Activated B cell treated with CpG ODN at 0.5 μM for 24 hours (primary cell): ENCODE measurements around the gene TRIL. TPM values are rescaled to one million over a fixed set of nuclear protein-coding genes. Genes with fewer than 3 reads are reported as not detected.

Experiments
- ATAC-seq: fragments of 200-7000 bp; cut with Tn5 transposase; one replicate; pipeline ENCODE4 v1.10.0; 2021; ENCODE audit warnings: low read depth, mild to moderate bottlenecking, moderate library complexity
- CTCF ChIA-PET: fragments of 350-600 bp; sonication (Branson Sonifier 250); formaldehyde crosslinking; loops from one replicate; lab custom pipeline; 2021; ENCODE audit warnings: antibody characterized with exemption; lab: Charles Lee
- POLR2A ChIA-PET: fragments of 350-600 bp; sonication (Branson Sonifier 250); formaldehyde crosslinking; loops from one replicate; lab custom pipeline; 2021; ENCODE audit warnings: antibody characterized with exemption; lab: Charles Lee
- DNase-seq: peaks from one replicate; pipeline ENCODE4 v3.0.0; 2022
- H3K27ac Mint-ChIP-seq: one replicate; pipeline ENCODE4 v1.8.0; 2020; ENCODE audit warnings: mixed read lengths
- H3K27me3 Mint-ChIP-seq: one replicate; pipeline ENCODE4 v1.8.0; 2021; ENCODE audit warnings: mixed read lengths
- H3K36me3 Mint-ChIP-seq: one replicate; pipeline ENCODE4 v1.8.0; 2021; ENCODE audit warnings: low read depth, mixed read lengths
- H3K4me1 Mint-ChIP-seq: one replicate; pipeline ENCODE4 v1.8.0; 2021; ENCODE audit warnings: mixed read lengths
- H3K4me3 Mint-ChIP-seq: one replicate; pipeline ENCODE4 v1.8.0; 2020; ENCODE audit warnings: mild to moderate bottlenecking, mixed read lengths
- H3K9me3 Mint-ChIP-seq: one replicate; pipeline ENCODE4 v1.8.0; 2020; ENCODE audit warnings: mixed read lengths
- intact Hi-C: fragments of 100-400 bp; cut with micrococcal nuclease; formaldehyde crosslinking; loops from one replicate; pipeline ENCODE4 v1.15.1; 2024
- total RNA-seq: library from RNA; stranded (reverse); gene quantifications from 2 replicates; pipeline ENCODE4 v1.2.3, GENCODE V29; 2022
- TF ChIP-seq, protein P1 (sequence below): fragments of 200-600 bp; IDR thresholded peaks from one replicate; pipeline ENCODE4 v1.8.0; 2022; ENCODE audit warnings: antibody characterized with exemption, mild to moderate bottlenecking

The TRIL gene
- total RNA-seq, 1 donor from 2014 or later, result not detected

DNA sequence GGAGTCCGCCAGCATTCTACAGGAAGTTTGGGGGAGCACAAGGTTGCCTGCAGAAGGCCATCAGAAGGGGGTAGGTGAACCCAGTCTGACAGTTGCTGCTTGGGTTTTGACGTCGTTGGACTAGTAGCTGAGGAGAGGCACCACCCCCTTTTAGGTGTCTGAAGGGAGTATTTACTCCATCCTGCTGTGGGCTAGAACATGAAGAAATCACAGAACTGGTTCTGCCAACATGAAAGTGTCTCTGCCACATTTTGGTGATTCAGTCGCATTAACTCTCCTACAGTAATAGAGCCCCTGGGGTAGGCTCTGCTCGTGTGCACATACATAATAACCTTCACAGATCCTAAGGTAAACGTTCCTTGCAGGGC lies 834 bp upstream of the TRIL start:
- ChIA-PET CTCF (no interaction called here), POLR2A (no interaction called here)
- H3K36me3 Mint-ChIP-seq, result no peaks in the 10 kb centered on the region
- peaks cover 43% of the 10 kb centered on the region for H3K27me3 Mint-ChIP-seq
- H3K27ac Mint-ChIP-seq, result no peak overlapping the region
- H3K4me1 Mint-ChIP-seq, result peaks cover 14% of the 10 kb centered on the region
- DNase-seq (no peak), ATAC-seq (no peak)
- intact Hi-C loops, result loop anchor here (10.0 kb wide), 1 partner anchor 1764 kb away; no protein-coding TSS in a partner anchor
- TF ChIP-seq, protein P1, sequence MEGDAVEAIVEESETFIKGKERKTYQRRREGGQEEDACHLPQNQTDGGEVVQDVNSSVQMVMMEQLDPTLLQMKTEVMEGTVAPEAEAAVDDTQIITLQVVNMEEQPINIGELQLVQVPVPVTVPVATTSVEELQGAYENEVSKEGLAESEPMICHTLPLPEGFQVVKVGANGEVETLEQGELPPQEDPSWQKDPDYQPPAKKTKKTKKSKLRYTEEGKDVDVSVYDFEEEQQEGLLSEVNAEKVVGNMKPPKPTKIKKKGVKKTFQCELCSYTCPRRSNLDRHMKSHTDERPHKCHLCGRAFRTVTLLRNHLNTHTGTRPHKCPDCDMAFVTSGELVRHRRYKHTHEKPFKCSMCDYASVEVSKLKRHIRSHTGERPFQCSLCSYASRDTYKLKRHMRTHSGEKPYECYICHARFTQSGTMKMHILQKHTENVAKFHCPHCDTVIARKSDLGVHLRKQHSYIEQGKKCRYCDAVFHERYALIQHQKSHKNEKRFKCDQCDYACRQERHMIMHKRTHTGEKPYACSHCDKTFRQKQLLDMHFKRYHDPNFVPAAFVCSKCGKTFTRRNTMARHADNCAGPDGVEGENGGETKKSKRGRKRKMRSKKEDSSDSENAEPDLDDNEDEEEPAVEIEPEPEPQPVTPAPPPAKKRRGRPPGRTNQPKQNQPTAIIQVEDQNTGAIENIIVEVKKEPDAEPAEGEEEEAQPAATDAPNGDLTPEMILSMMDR, result no peak
- no peaks in the 10 kb centered on the region for H3K9me3 Mint-ChIP-seq
- no peak overlapping the region for H3K4me3 Mint-ChIP-seq

DNA sequence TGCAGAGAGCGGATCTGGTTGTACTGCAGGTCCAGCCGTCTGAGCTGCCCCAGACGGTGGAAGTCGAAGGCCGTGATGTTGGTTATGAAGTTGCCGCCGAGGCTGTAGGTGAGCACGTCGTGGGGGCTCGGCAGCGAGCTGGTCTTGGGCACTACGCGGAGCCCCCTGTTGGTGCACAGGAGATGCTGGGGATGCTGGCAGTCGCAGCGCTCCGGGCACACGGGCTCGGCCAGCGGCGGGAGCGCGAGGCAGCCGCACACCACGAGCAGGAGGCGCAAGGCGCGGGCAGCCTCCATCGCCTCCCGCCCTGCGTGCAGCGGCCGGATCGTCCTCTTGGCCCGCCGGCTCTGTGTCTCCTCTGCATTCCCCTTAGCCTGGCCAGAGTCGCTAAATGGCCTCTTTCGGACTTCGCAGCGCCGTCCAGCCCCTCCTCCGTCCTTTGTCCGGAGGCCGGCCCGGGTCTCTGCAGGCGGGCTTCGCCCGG lies 337 bp downstream of the TRIL start:
- H3K9me3 Mint-ChIP-seq, result no peaks in the 10 kb centered on the region
- peaks cover 14% of the 10 kb centered on the region for H3K4me1 Mint-ChIP-seq
- ATAC-seq (no peak), DNase-seq (no peak)
- intact Hi-C loops, result loop anchor here (10.0 kb wide), 1 partner anchor 1763 kb away; no protein-coding TSS in a partner anchor
- H3K36me3 Mint-ChIP-seq, result no peaks in the 10 kb centered on the region
- peak overlapping the region; percentile 32 for H3K4me3 Mint-ChIP-seq
- CTCF ChIA-PET, result interaction anchor here (0.6 to 0.8 kb wide), 2 partner anchors 10 to 31 kb away, joined by 3 read pairs; no protein-coding TSS in a partner anchor
- POLR2A ChIA-PET, result no interaction called here
- TF ChIP-seq, protein P1, result no peak
- no peak overlapping the region for H3K27ac Mint-ChIP-seq
- peaks cover 48% of the 10 kb centered on the region for H3K27me3 Mint-ChIP-seq

DNA sequence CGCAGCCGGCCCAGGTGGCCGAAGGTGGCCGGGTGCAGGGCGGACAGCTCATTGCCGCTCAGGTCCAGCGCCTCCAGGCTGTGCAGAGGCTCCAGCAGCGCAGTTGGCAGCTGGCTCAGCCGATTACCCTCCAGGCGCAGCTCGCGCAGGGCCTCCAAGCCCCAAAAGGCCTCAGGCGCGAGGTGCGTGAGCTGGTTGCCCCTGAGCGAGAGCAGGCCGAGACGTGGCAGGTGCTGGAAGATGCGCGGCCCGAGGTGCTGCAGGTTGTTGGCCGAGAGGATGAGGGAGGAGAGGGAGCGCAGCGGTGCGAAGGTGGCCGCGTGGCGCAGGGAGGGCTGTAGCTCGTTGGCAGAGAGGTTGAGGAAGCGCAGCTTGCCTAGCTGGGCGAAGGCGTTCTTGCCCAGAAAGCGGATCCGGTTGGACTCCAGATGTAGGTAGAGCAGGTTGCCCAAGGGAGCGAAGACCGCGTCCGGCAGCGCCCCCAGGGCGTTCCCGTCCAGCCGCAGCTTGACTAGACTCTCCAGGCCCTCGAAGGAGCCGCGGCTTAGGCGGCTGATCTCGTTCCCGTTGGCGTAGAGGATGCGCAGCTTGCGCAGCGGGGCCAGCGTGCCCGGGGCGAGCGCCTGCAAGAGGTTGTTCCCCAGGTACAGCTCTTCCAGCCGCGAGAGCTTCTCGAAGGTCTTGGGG lies 923 bp downstream of the TRIL start:
- TF ChIP-seq, protein P1, result no peak
- ChIA-PET CTCF (interaction anchor here (0.6 to 1.4 kb wide), 5 partner anchors 9 to 451 kb away, joined by 3 to 7 read pairs (median 3); no protein-coding TSS in a partner anchor), POLR2A (interaction anchor here (0.6 kb wide), 1 partner anchor 113 kb away, joined by 6 read pairs; no protein-coding TSS in a partner anchor)
- Mint-ChIP-seq H3K4me1 (peaks cover 14% of the 10 kb centered on the region), H3K27ac (no peak overlapping the region), H3K9me3 (no peaks in the 10 kb centered on the region), H3K27me3 (peaks cover 47% of the 10 kb centered on the region), H3K36me3 (no peaks in the 10 kb centered on the region), H3K4me3 (peak overlapping the region; percentile 46)
- DNase-seq (no peak), ATAC-seq (no peak)
- intact Hi-C loops, result loop anchor here (10.0 kb wide), 1 partner anchor 1762 kb away; no protein-coding TSS in a partner anchor

DNA sequence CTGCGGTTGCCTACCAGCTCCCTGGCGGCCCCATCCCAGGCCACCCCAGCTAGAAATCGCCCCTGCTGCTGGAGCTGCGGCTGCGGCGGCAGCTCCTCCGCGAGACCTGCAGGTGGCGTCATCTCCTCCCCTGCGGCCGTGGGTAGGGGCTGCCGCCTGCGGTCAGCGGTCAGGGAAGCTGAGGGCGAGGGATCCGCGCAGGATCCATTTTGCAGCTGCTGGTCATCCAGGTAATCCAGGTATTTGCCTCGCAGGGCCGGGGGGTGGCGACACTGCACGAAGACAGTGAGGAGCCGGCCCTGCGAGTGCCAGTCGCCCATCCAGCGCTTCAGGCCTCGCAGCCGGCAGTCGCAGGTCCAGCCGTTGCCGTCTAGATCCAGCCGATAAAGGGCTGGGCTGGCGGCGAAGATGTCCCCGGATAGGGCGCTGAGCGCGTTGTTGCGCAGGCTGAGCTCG lies 1.5 kb downstream of the TRIL start:
- H3K4me1 Mint-ChIP-seq, result peaks cover 14% of the 10 kb centered on the region
- no peaks in the 10 kb centered on the region for H3K9me3 Mint-ChIP-seq
- ATAC-seq (no peak), DNase-seq (no peak)
- ChIA-PET CTCF (interaction anchor here (1.0 to 1.4 kb wide), 3 partner anchors 29 to 452 kb away, joined by 3 to 7 read pairs (median 4); no protein-coding TSS in a partner anchor), POLR2A (interaction anchor here (0.6 kb wide), 1 partner anchor 113 kb away, joined by 6 read pairs; no protein-coding TSS in a partner anchor)
- H3K36me3 Mint-ChIP-seq, result no peaks in the 10 kb centered on the region
- H3K27me3 Mint-ChIP-seq, result peaks cover 45% of the 10 kb centered on the region
- no peak overlapping the region for H3K27ac Mint-ChIP-seq
- TF ChIP-seq, protein P1, result no peak
- no peak overlapping the region for H3K4me3 Mint-ChIP-seq
- intact Hi-C loops, result loop anchor here (10.0 kb wide), 1 partner anchor 1762 kb away; no protein-coding TSS in a partner anchor
